ENCODE results near the gene REX1BD. TPM values are rescaled to one million over a fixed set of nuclear protein-coding genes. Genes with fewer than 3 reads are reported as not detected.
"Not testable (repeated sequence)": the region's sequence is repeated elsewhere in the genome, so short reads cannot be mapped to it uniquely, and the experiment has no call there.

Gene REX1BD
- polyA plus RNA-seq (2011; rRNA removed): 17.6 TPM in 2 replicates
- 2.6 and 4.2 TPM in 2 replicates for polyA minus RNA-seq (2011; rRNA and poly(A)+ RNA removed)

- Histone ChIP-seq H3K9me3 (ENCODE audit: control insufficient read depth, insufficient read depth, low read length) (no peaks in the 10 kb centered on the region), H3K4me3 (ENCODE audit: low read depth, low read length) (peak within 1 kb of the TSS; percentile 82), H3K27me3 (ENCODE audit: control insufficient read depth, insufficient read depth, low read length) (no peaks in the 10 kb centered on the region), H3K27ac (ENCODE audit: low read depth, low read length) (peak within 1 kb of the TSS; percentile 77)
- ChIA-PET CTCF (interaction anchor here (0.6 to 3.1 kb wide), 15 partner anchors 13 to 278 kb away, joined by 3 to 38 read pairs (median 3); partner anchors contain the start of genes KXD1 and UBA52), POLR2A (interaction anchor here (0.6 to 2.8 kb wide), 11 partner anchors 16 to 378 kb away, joined by 3 to 28 read pairs (median 5); partner anchors contain the start of genes COPE, DDX49, UBA52 and UPF1)
- peak; percentile 82 for TF ChIP-seq CTCF (IDR thresholded peaks at IDR 0.05; ENCODE audit: low read depth, low read length)
- no peak for DNase-seq (ENCODE audit: low read depth, low spot score)
Measured at GRCh38 chr19:18588611-18589379, at the start of gene REX1BD. REX1BD (plus strand) TSS chr19:18588798; CDS start chr19:18588802, 4 bp downstream.

GRCh38 chr19:18539372-18539771 is 49.2 kb upstream of the REX1BD start:
- H3K9me3 ChIP-seq (ENCODE audit: control insufficient read depth, insufficient read depth, low read length): no peaks in the 10 kb centered on the region
- H3K4me3 ChIP-seq (ENCODE audit: low read depth, low read length): no peak overlapping the region
- TF ChIP-seq CTCF (IDR thresholded peaks at IDR 0.05; ENCODE audit: low read depth, low read length): no peak
- ChIA-PET CTCF (no interaction called here), POLR2A (interaction anchor here (0.6 to 0.7 kb wide), 2 partner anchors 46 to 1632 kb away, joined by 4 to 6 read pairs; no protein-coding TSS in a partner anchor)
- no peak for DNase-seq (ENCODE audit: low read depth, low spot score)
- no peak overlapping the region for H3K27ac ChIP-seq (ENCODE audit: low read depth, low read length)
- no peaks in the 10 kb centered on the region for H3K27me3 ChIP-seq (ENCODE audit: control insufficient read depth, insufficient read depth, low read length)

GRCh38 chr19:18540200-18540599 is 48.4 kb upstream of the REX1BD start:
- H3K9me3 ChIP-seq (ENCODE audit: control insufficient read depth, insufficient read depth, low read length); POLR2A ChIA-PET; H3K27ac ChIP-seq (ENCODE audit: low read depth, low read length); H3K4me3 ChIP-seq (ENCODE audit: low read depth, low read length); DNase-seq (ENCODE audit: low read depth, low spot score); H3K27me3 ChIP-seq (ENCODE audit: control insufficient read depth, insufficient read depth, low read length): not testable (repeated sequence)
- CTCF ChIA-PET: interaction anchor here (0.6 kb wide), 1 partner anchor 49 kb away, joined by 3 read pairs; no protein-coding TSS in a partner anchor

- ChIA-PET POLR2A (interaction anchor here (1.0 kb wide), 1 partner anchor 10 kb away, joined by 3 read pairs; no protein-coding TSS in a partner anchor), CTCF (no interaction called here)
- Histone ChIP-seq H3K4me3 (ENCODE audit: low read depth, low read length) (peak overlapping the region; percentile 74; the same call in 1 of the 2 replicates), H3K27me3 (ENCODE audit: control insufficient read depth, insufficient read depth, low read length) (no peaks in the 10 kb centered on the region), H3K9me3 (ENCODE audit: control insufficient read depth, insufficient read depth, low read length) (no peaks in the 10 kb centered on the region), H3K27ac (ENCODE audit: low read depth, low read length) (peak overlapping the region; percentile 39)
- TF ChIP-seq CTCF (IDR thresholded peaks at IDR 0.05; ENCODE audit: low read depth, low read length): no peak
- no peak for DNase-seq (ENCODE audit: low read depth, low spot score)
Measured at GRCh38 chr19:18541258-18541991, 47.2 kb upstream of the REX1BD start.

All from AG04450 (cell line).